HG03097 (cell line): Measurements from ENCODE around the gene INSL6.
"Not testable (repeated sequence)": the region's sequence is repeated elsewhere in the genome, so short reads cannot be mapped to it uniquely, and the experiment has no call there.

Experiments used
- ATAC-seq: cut with Tn5 transposase; IDR thresholded peaks from one replicate; pipeline ENCODE4 v1.9.1; 2021; ENCODE audit not compliant: unreplicated experiment, low FRiP score

The INSL6 gene

GRCh38 chr9:5185220-5185840, at the start of gene INSL6:
INSL6 (minus strand) TSS chr9:5185639; CDS start chr9:5185602, 37 bp downstream.
- no peak for ATAC-seq

- no peak for ATAC-seq
These were observed 45.8 kb upstream of the INSL6 start, which contains the start of gene INSL4 for GRCh38 chr9:5231212-5231611. INSL4 (plus strand) TSS chr9:5231419; CDS start chr9:5231524, 105 bp downstream.

- ATAC-seq, result no peak
These were observed 45.1 kb upstream of the INSL6 start for GRCh38 chr9:5230554-5230953.

GRCh38 chr9:5205071-5205470, 19.6 kb upstream of the INSL6 start:
- ATAC-seq, result no peak

- no peak for ATAC-seq
These were observed 10.0 kb upstream of the INSL6 start for GRCh38 chr9:5195463-5195862.

GRCh38 chr9:5193345-5193744, 7.9 kb upstream of the INSL6 start:
- ATAC-seq, result no peak

- ATAC-seq, result no peak
These were observed 6.5 kb upstream of the INSL6 start for GRCh38 chr9:5191985-5192384.

GRCh38 chr9:5188060-5188984, 2.9 kb upstream of the INSL6 start:
- ATAC-seq, result no peak

- no peak for ATAC-seq
These were observed 1.2 kb upstream of the INSL6 start for GRCh38 chr9:5186416-5187169.

- ATAC-seq, result no peak
These were observed 663 bp downstream of the INSL6 start for GRCh38 chr9:5184776-5185175.

- not testable (repeated sequence) for ATAC-seq
These were observed 4.8 kb downstream of the INSL6 start for GRCh38 chr9:5180631-5181030.

GRCh38 chr9:5178126-5178805, 7.2 kb downstream of the INSL6 start:
- ATAC-seq, result no peak

GRCh38 chr9:5146241-5146640, 39.2 kb downstream of the INSL6 start:
- ATAC-seq, result no peak

- ATAC-seq, result no peak
These were observed 41.2 kb downstream of the INSL6 start for GRCh38 chr9:5144217-5144616.

GRCh38 chr9:5140151-5140550, 45.3 kb downstream of the INSL6 start:
- no peak for ATAC-seq

GRCh38 chr9:5122516-5122915, 62.9 kb downstream of the INSL6 start:
- ATAC-seq, result no peak

GRCh38 chr9:5122116-5122515, 63.3 kb downstream of the INSL6 start:
- ATAC-seq, result no peak

- no peak for ATAC-seq
These were observed 71.3 kb downstream of the INSL6 start for GRCh38 chr9:5113994-5114748.
